ENCODE measurements around the gene CA11. TPM values are rescaled to one million over a fixed set of nuclear protein-coding genes. Genes with fewer than 3 reads are reported as not detected.
"Not testable (repeated sequence)": the region's sequence is repeated elsewhere in the genome, so short reads cannot be mapped to it uniquely, and the experiment has no call there.

Gene CA11
- total RNA-seq, 1 donor from 2014 or later, result 7.9 TPM

GRCh38 chr19:48685583-48685982 lies 39.6 kb upstream of the CA11 start:
- intact Hi-C loops (cut with DNase I), result no loop called here
- Histone ChIP-seq H3K4me3 (no peak overlapping the region), H3K27ac (no peak overlapping the region), H3K36me3 (no peaks in the 10 kb centered on the region), H3K27me3 (no peaks in the 10 kb centered on the region), H3K9me3 (no peaks in the 10 kb centered on the region), H3K4me1 (no peaks in the 10 kb centered on the region)
- TF ChIP-seq CTCF (IDR thresholded peaks at IDR 0.05), result no peak
- TF ChIP-seq POLR2AphosphoS5 (IDR thresholded peaks at IDR 0.05; ENCODE audit: insufficient read depth in 1 of 2, low read depth in 1 of 2), result no peak
- TF ChIP-seq POLR2A (IDR thresholded peaks at IDR 0.05), result no peak
- no peak for DNase-seq (ENCODE audit: extremely low spot score in 2 of 2)

- no peaks in the 10 kb centered on the region for H3K4me1 ChIP-seq
- H3K4me3 ChIP-seq, result no peak overlapping the region
- no peak for DNase-seq (ENCODE audit: extremely low spot score in 2 of 2)
- intact Hi-C loops (cut with DNase I), result no loop called here
- H3K27me3 ChIP-seq, result no peaks in the 10 kb centered on the region
- H3K36me3 ChIP-seq, result no peaks in the 10 kb centered on the region
- no peak overlapping the region for H3K27ac ChIP-seq
- H3K9me3 ChIP-seq, result no peaks in the 10 kb centered on the region
- TF ChIP-seq CTCF (IDR thresholded peaks at IDR 0.05), result no peak
- TF ChIP-seq POLR2A (IDR thresholded peaks at IDR 0.05), result no peak
- no peak for TF ChIP-seq POLR2AphosphoS5 (IDR thresholded peaks at IDR 0.05; ENCODE audit: insufficient read depth in 1 of 2, low read depth in 1 of 2)
These were observed 37.4 kb upstream of the CA11 start for GRCh38 chr19:48683349-48683748.

- Histone ChIP-seq H3K36me3 (no peaks in the 10 kb centered on the region), H3K4me3 (no peak overlapping the region), H3K27me3 (no peaks in the 10 kb centered on the region), H3K27ac (no peak overlapping the region), H3K4me1 (no peaks in the 10 kb centered on the region), H3K9me3 (no peaks in the 10 kb centered on the region)
- DNase-seq (ENCODE audit: extremely low spot score in 2 of 2), result no peak
- no peak for TF ChIP-seq POLR2A (IDR thresholded peaks at IDR 0.05)
- TF ChIP-seq CTCF (IDR thresholded peaks at IDR 0.05), result no peak
- TF ChIP-seq POLR2AphosphoS5 (IDR thresholded peaks at IDR 0.05; ENCODE audit: insufficient read depth in 1 of 2, low read depth in 1 of 2), result no peak
- intact Hi-C loops (cut with DNase I), result no loop called here
These were observed 35.1 kb upstream of the CA11 start for GRCh38 chr19:48681127-48681470.

GRCh38 chr19:48680436-48681126 lies 34.6 kb upstream of the CA11 start:
- Histone ChIP-seq H3K4me3 (no peak overlapping the region), H3K4me1 (peaks cover 2% of the 10 kb centered on the region), H3K27ac (no peak overlapping the region), H3K9me3 (no peaks in the 10 kb centered on the region), H3K27me3 (no peaks in the 10 kb centered on the region), H3K36me3 (no peaks in the 10 kb centered on the region)
- intact Hi-C loops (cut with DNase I), result no loop called here
- no peak for TF ChIP-seq POLR2A (IDR thresholded peaks at IDR 0.05)
- no peak for TF ChIP-seq CTCF (IDR thresholded peaks at IDR 0.05)
- TF ChIP-seq POLR2AphosphoS5 (IDR thresholded peaks at IDR 0.05; ENCODE audit: insufficient read depth in 1 of 2, low read depth in 1 of 2), result no peak
- no peak for DNase-seq (ENCODE audit: extremely low spot score in 2 of 2)

- DNase-seq (ENCODE audit: extremely low spot score in 2 of 2); intact Hi-C loops (cut with DNase I); H3K4me3 ChIP-seq; H3K36me3 ChIP-seq; H3K4me1 ChIP-seq; H3K27ac ChIP-seq; H3K9me3 ChIP-seq; H3K27me3 ChIP-seq: not testable (repeated sequence)
These were observed 34.0 kb upstream of the CA11 start for GRCh38 chr19:48680006-48680405.

All from vagina (tissue), 2 donors.